PC-3 (cell line): Measurements from ENCODE around the gene ZFHX3.

Experiments used
- CTCF ChIP-seq: fragments of 300-600 bp; sonication (generic); conservative IDR thresholded peaks from 2 replicates; pipeline ENCODE4 v1.5.1; 2017; ENCODE audit warnings: antibody characterized with exemption, low read depth, mild to moderate bottlenecking, low read length
- EZH2 ChIP-seq: fragments of 300-600 bp; sonication (generic); IDR thresholded peaks from one replicate; pipeline ENCODE4 v1.6.1; 2017; ENCODE audit warnings: antibody characterized with exemption, mild to moderate bottlenecking, low read length; ENCODE audit not compliant: unreplicated experiment

GRCh38 chr16:72910875-72911274 is 137.1 kb downstream of the ZFHX3 start:
- no peak for TF ChIP-seq CTCF
- no peak for TF ChIP-seq EZH2
